Measurements from ENCODE around the gene FAM237B.
"Not testable (repeated sequence)": the region's sequence is repeated elsewhere in the genome, so short reads cannot be mapped to it uniquely, and the experiment has no call there.

The FAM237B gene

DNA sequence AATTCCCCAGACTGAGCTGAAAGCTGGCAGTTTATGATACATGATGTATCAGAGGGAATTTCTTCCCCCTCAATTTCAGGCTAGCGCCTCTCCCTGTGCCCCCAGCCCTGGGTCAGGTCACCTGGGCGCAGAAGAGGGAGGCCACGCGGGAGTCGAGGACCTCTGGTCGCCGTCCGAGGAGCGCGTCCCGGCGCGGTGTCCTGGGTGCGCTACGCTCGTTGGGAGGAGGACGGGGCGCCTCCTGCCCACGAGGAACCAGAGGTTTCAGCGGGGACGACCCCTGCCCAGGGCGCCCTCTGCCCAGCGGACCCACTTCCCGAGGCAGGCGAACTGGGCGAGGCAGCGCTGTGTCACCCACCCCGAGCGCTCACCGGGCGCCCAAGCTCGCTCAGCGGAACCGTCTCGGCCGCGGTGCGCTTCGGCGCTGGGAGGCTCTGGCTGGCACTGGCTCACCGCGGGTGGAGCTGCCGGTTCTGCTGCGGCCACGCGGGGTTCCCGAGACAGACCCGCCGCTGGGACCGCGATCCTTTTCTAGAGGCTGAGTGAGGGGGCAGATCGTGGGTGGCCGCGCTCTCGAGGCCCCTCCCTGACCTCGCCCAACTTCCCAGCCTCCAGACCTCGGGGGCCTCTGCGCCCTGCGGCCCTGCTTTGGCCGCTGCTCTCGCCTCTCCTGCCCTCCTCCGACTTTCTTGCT is at the start of gene FAM237B:
Gene FAM237B (minus strand): TSS at position 504 of the 694 bp plus-strand sequence. CDS start 1,556 bp downstream, outside the sequence.
- Histone ChIP-seq H3K36me3 (ENCODE audit: control insufficient read depth in 1 of 2, insufficient read depth in 2 of 2, low read length in 2 of 2) (no peaks in the 10 kb centered on the region), H3K4me1 (ENCODE audit: control insufficient read depth in 1 of 2, insufficient read depth in 2 of 2, low read length in 2 of 2) (no peaks in the 10 kb centered on the region), H3K27me3 (ENCODE audit: control insufficient read depth in 1 of 2, insufficient read depth in 2 of 2, low read length in 2 of 2) (peaks cover 29 to 33% of the 10 kb centered on the region in 2 donors), H3K9ac (ENCODE audit: low read depth in 1 of 2, low read length in 2 of 2) (no peak within 1 kb of the TSS), H3K9me3 (ENCODE audit: control insufficient read depth in 1 of 2, low read length in 2 of 2) (no peaks in the 10 kb centered on the region), H3K27ac (ENCODE audit: low read depth, low read length) (no peak within 1 kb of the TSS), H3K4me3 (ENCODE audit: low read depth in 1 of 2, low read length in 2 of 2) (peak within 1 kb of the TSS; percentile 18 to 53)

- H3K27ac ChIP-seq (ENCODE audit: low read depth, low read length) = no peak overlapping the region
- H3K9ac ChIP-seq (ENCODE audit: low read depth in 1 of 2, low read length in 2 of 2) = no peak overlapping the region
- no peaks in the 10 kb centered on the region for H3K27me3 ChIP-seq (ENCODE audit: control insufficient read depth in 1 of 2, insufficient read depth in 2 of 2, low read length in 2 of 2)
- H3K9me3 ChIP-seq (ENCODE audit: control insufficient read depth in 1 of 2, low read length in 2 of 2) = peaks cover 0 to 5% of the 10 kb centered on the region in 2 donors
- no peak overlapping the region for H3K4me3 ChIP-seq (ENCODE audit: low read depth in 1 of 2, low read length in 2 of 2)
- peaks cover 9% of the 10 kb centered on the region in 2 donors for H3K4me1 ChIP-seq (ENCODE audit: control insufficient read depth in 1 of 2, insufficient read depth in 2 of 2, low read length in 2 of 2)
- peaks cover 7 to 27% of the 10 kb centered on the region in 2 donors for H3K36me3 ChIP-seq (ENCODE audit: control insufficient read depth in 1 of 2, insufficient read depth in 2 of 2, low read length in 2 of 2)
These were observed 30.9 kb upstream of the FAM237B start for GRCh38 chr7:90351987-90352386.

DNA sequence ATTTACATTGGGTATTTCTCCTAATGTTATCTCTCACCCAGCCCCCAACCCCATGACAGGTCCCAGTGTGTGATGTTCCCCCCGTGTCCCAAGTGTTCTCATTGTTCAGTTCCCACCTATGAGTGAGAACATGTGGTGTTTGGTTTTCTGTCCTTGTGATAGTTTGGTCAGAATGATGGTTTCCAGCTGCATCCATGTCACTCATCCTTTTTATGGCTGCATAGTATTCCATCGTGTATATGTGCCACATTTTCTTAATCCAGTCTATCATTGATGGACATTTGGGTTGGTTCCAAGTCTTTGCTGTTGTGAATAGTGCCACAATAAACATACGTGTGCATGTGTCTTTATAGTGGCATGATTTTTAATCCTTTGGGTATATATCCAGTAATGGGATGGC is 28.9 kb upstream of the FAM237B start:
- Histone ChIP-seq H3K36me3 (ENCODE audit: control insufficient read depth in 1 of 2, insufficient read depth in 2 of 2, low read length in 2 of 2) (peaks cover 0 to 11% of the 10 kb centered on the region in 2 donors), H3K4me1 (ENCODE audit: control insufficient read depth in 1 of 2, insufficient read depth in 2 of 2, low read length in 2 of 2) (peaks cover 12 to 18% of the 10 kb centered on the region in 2 donors)
- not testable (repeated sequence) for H3K9me3 ChIP-seq (ENCODE audit: control insufficient read depth in 1 of 2, low read length in 2 of 2); H3K4me3 ChIP-seq (ENCODE audit: low read depth in 1 of 2, low read length in 2 of 2); H3K9ac ChIP-seq (ENCODE audit: low read depth in 1 of 2, low read length in 2 of 2); H3K27ac ChIP-seq (ENCODE audit: low read depth, low read length); H3K27me3 ChIP-seq (ENCODE audit: control insufficient read depth in 1 of 2, insufficient read depth in 2 of 2, low read length in 2 of 2)

DNA sequence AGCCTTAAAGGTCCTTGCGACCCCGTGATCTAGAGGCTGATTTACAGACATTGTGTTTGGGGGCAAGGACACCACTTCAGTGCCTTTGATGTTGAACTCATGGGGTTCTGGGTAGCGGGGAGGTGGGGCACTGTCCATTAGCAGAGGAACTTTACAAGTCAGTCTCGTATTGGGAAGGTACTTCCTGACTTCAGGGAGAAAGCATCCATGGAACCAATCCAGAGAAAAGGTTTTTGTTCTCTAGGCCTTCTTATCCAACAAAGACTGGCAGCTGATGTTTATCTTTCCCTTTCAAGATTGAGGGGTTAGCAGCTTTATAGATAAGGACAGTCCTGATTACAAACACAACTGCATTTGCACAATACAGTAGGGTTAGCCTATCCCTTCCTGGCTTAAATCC is 28.2 kb upstream of the FAM237B start:
- no peak overlapping the region for H3K27ac ChIP-seq (ENCODE audit: low read depth, low read length)
- peaks cover 0 to 5% of the 10 kb centered on the region in 2 donors for H3K36me3 ChIP-seq (ENCODE audit: control insufficient read depth in 1 of 2, insufficient read depth in 2 of 2, low read length in 2 of 2)
- H3K4me1 ChIP-seq (ENCODE audit: control insufficient read depth in 1 of 2, insufficient read depth in 2 of 2, low read length in 2 of 2) = peaks cover 12 to 18% of the 10 kb centered on the region in 2 donors
- no peak overlapping the region for H3K9ac ChIP-seq (ENCODE audit: low read depth in 1 of 2, low read length in 2 of 2)
- no peaks in the 10 kb centered on the region for H3K27me3 ChIP-seq (ENCODE audit: control insufficient read depth in 1 of 2, insufficient read depth in 2 of 2, low read length in 2 of 2)
- H3K4me3 ChIP-seq (ENCODE audit: low read depth in 1 of 2, low read length in 2 of 2) = no peak overlapping the region
- H3K9me3 ChIP-seq (ENCODE audit: control insufficient read depth in 1 of 2, low read length in 2 of 2) = no peaks in the 10 kb centered on the region

- peak overlapping the region; percentile 81 to 83 for H3K4me3 ChIP-seq (ENCODE audit: low read depth in 1 of 2, low read length in 2 of 2)
- no peaks in the 10 kb centered on the region for H3K9me3 ChIP-seq (ENCODE audit: control insufficient read depth in 1 of 2, low read length in 2 of 2)
- H3K36me3 ChIP-seq (ENCODE audit: control insufficient read depth in 1 of 2, insufficient read depth in 2 of 2, low read length in 2 of 2) = no peaks in the 10 kb centered on the region
- no peaks in the 10 kb centered on the region for H3K27me3 ChIP-seq (ENCODE audit: control insufficient read depth in 1 of 2, insufficient read depth in 2 of 2, low read length in 2 of 2)
- H3K4me1 ChIP-seq (ENCODE audit: control insufficient read depth in 1 of 2, insufficient read depth in 2 of 2, low read length in 2 of 2) = peaks cover 12 to 18% of the 10 kb centered on the region in 2 donors
- no peak overlapping the region for H3K27ac ChIP-seq (ENCODE audit: low read depth, low read length)
- peak overlapping the region in 1 of 2 donors; percentile 79 for H3K9ac ChIP-seq (ENCODE audit: low read depth in 1 of 2, low read length in 2 of 2)
These were observed 26.7 kb upstream of the FAM237B start for GRCh38 chr7:90347759-90348158.

GRCh38 chr7:90346336-90347125 is 25.4 kb upstream of the FAM237B start, which contains the start of gene GTPBP10:
Gene GTPBP10, plus strand, starts transcription at chr7:90346716. Its CDS starts 26 bp downstream, at chr7:90346742.
- Histone ChIP-seq H3K36me3 (ENCODE audit: control insufficient read depth in 1 of 2, insufficient read depth in 2 of 2, low read length in 2 of 2) (no peaks in the 10 kb centered on the region), H3K27me3 (ENCODE audit: control insufficient read depth in 1 of 2, insufficient read depth in 2 of 2, low read length in 2 of 2) (no peaks in the 10 kb centered on the region), H3K4me3 (ENCODE audit: low read depth in 1 of 2, low read length in 2 of 2) (peak within 1 kb of the TSS; percentile 81 to 83), H3K9me3 (ENCODE audit: control insufficient read depth in 1 of 2, low read length in 2 of 2) (no peaks in the 10 kb centered on the region), H3K4me1 (ENCODE audit: control insufficient read depth in 1 of 2, insufficient read depth in 2 of 2, low read length in 2 of 2) (peaks cover 12 to 18% of the 10 kb centered on the region in 2 donors), H3K9ac (ENCODE audit: low read depth in 1 of 2, low read length in 2 of 2) (peak within 1 kb of the TSS; percentile 67 to 79), H3K27ac (ENCODE audit: low read depth, low read length) (peak within 1 kb of the TSS; percentile 58)

DNA sequence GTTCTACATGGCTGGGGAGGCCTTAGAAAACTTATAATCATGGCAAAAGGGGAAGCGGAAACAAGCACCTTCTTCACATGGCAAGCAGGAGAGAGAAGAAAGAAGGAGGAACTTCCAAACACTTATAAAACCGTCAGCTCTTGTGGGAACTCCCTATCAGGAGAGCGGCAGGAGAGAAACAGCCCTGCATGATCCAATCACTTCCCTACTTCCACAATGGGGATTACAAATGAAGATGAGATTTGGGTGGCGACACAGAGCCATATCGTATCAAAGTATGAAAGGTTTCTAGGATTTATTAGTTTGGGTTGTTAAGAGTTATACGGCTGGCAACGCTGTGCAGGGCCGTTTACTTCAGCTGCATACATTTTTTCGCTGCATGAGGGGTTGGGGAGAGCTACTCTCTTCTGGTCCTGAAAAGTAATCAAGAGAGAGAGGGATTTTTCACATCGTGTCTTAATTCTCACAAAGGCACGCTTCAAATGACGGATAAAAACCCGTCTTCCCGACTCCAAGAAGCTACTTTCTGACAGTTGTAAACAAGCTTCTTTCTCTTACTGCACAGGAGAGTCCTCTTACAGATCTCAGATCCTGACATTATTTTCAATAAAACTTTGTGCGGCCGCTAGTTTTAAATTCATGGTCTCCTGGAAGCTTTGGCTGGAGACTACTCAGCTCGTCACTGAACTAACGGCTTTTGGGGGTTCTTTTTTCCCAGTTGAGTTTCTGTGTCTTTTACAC is 24.7 kb upstream of the FAM237B start:
- H3K27me3 ChIP-seq (ENCODE audit: control insufficient read depth in 1 of 2, insufficient read depth in 2 of 2, low read length in 2 of 2) = no peaks in the 10 kb centered on the region
- H3K4me3 ChIP-seq (ENCODE audit: low read depth in 1 of 2, low read length in 2 of 2) = peak overlapping the region; percentile 81 to 83
- no peaks in the 10 kb centered on the region for H3K9me3 ChIP-seq (ENCODE audit: control insufficient read depth in 1 of 2, low read length in 2 of 2)
- H3K4me1 ChIP-seq (ENCODE audit: control insufficient read depth in 1 of 2, insufficient read depth in 2 of 2, low read length in 2 of 2) = peaks cover 12 to 18% of the 10 kb centered on the region in 2 donors
- H3K9ac ChIP-seq (ENCODE audit: low read depth in 1 of 2, low read length in 2 of 2) = peak overlapping the region; percentile 67 to 79
- no peaks in the 10 kb centered on the region for H3K36me3 ChIP-seq (ENCODE audit: control insufficient read depth in 1 of 2, insufficient read depth in 2 of 2, low read length in 2 of 2)
- H3K27ac ChIP-seq (ENCODE audit: low read depth, low read length) = peak overlapping the region; percentile 54

DNA sequence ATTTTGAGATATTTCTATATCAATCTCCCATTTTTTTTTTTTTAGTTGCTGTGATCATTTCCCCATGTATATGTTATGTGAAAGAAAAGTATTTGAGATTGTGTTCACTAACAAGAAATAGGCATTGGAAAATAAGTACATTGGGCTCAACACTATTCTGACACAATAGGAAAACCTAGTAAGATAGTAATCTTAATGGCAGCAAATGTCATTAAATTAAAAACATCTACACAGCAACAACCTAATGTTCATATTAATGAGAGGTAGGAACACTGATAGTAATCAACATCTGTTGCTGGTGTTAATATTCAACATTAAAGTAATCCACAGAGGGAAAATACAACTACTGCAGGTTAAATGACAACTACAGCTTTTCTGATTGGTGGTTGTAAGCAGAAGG is 23.9 kb upstream of the FAM237B start:
- Histone ChIP-seq H3K4me3 (ENCODE audit: low read depth in 1 of 2, low read length in 2 of 2) (peak overlapping the region; percentile 81 to 83), H3K9ac (ENCODE audit: low read depth in 1 of 2, low read length in 2 of 2) (no peak overlapping the region), H3K9me3 (ENCODE audit: control insufficient read depth in 1 of 2, low read length in 2 of 2) (no peaks in the 10 kb centered on the region), H3K4me1 (ENCODE audit: control insufficient read depth in 1 of 2, insufficient read depth in 2 of 2, low read length in 2 of 2) (peaks cover 12 to 18% of the 10 kb centered on the region in 2 donors), H3K27ac (ENCODE audit: low read depth, low read length) (no peak overlapping the region), H3K27me3 (ENCODE audit: control insufficient read depth in 1 of 2, insufficient read depth in 2 of 2, low read length in 2 of 2) (no peaks in the 10 kb centered on the region), H3K36me3 (ENCODE audit: control insufficient read depth in 1 of 2, insufficient read depth in 2 of 2, low read length in 2 of 2) (no peaks in the 10 kb centered on the region)

DNA sequence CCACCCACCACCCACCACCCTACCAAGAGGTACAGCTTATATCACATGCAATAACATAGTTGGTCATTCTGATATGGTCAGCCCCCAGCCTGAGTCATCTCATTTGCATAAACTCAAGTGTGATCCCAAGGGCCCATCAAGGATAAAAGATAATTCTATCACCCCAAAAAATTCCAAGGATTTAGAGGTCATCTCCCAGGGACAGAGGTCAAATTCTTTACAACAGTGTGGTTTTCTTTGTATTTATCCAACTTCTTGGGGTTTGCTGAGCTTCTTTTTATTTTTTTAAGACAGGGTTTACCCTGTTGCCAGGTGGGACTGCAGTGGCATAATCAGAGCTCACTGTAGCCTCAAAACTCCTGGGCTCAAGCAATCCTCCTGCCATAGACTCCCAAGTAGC is 16.0 kb upstream of the FAM237B start:
- no peak overlapping the region for H3K4me3 ChIP-seq (ENCODE audit: low read depth in 1 of 2, low read length in 2 of 2)
- no peaks in the 10 kb centered on the region for H3K36me3 ChIP-seq (ENCODE audit: control insufficient read depth in 1 of 2, insufficient read depth in 2 of 2, low read length in 2 of 2)
- no peaks in the 10 kb centered on the region for H3K27me3 ChIP-seq (ENCODE audit: control insufficient read depth in 1 of 2, insufficient read depth in 2 of 2, low read length in 2 of 2)
- H3K9ac ChIP-seq (ENCODE audit: low read depth in 1 of 2, low read length in 2 of 2) = no peak overlapping the region
- H3K27ac ChIP-seq (ENCODE audit: low read depth, low read length) = no peak overlapping the region
- H3K4me1 ChIP-seq (ENCODE audit: control insufficient read depth in 1 of 2, insufficient read depth in 2 of 2, low read length in 2 of 2) = no peaks in the 10 kb centered on the region
- no peaks in the 10 kb centered on the region for H3K9me3 ChIP-seq (ENCODE audit: control insufficient read depth in 1 of 2, low read length in 2 of 2)

DNA sequence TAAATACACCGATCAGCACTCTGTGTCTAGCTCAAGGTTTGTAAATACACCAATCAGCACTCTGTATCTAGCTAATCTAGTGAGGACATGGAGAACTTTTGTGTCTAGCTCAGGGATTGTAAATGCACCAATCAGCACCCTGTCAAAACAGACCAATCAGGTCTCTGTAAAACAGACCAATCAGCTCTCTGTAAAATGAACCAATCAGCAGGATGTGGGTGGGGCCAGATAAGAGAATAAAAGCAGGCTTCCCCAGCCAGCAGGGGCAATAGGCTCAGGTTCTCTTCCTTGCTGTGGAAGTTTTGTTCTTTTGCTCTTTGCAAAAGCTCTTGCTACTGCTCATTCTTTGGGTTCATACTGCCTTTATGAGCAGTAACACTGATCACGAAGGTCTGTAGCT is 13.8 kb upstream of the FAM237B start:
- not testable (repeated sequence) for H3K27ac ChIP-seq (ENCODE audit: low read depth, low read length); H3K9ac ChIP-seq (ENCODE audit: low read depth in 1 of 2, low read length in 2 of 2); H3K4me3 ChIP-seq (ENCODE audit: low read depth in 1 of 2, low read length in 2 of 2)

More for the DNA sequence above, 13.8 kb upstream of the FAM237B start:
- H3K36me3 ChIP-seq (ENCODE audit: control insufficient read depth in 1 of 2, insufficient read depth in 2 of 2, low read length in 2 of 2); H3K27me3 ChIP-seq (ENCODE audit: control insufficient read depth in 1 of 2, insufficient read depth in 2 of 2, low read length in 2 of 2); H3K4me1 ChIP-seq (ENCODE audit: control insufficient read depth in 1 of 2, insufficient read depth in 2 of 2, low read length in 2 of 2); H3K9me3 ChIP-seq (ENCODE audit: control insufficient read depth in 1 of 2, low read length in 2 of 2): not testable (repeated sequence)

Measured in duodenal mucosa (tissue), 2 donors.